T-helper 17 cell (primary cell): ENCODE results near the gene TXNDC11. TPM values are rescaled to one million over a fixed set of nuclear protein-coding genes. Genes with fewer than 3 reads are reported as not detected.

ENCODE experiments used
- ATAC-seq: fragments of 150-1000 bp; cut with Tn5 transposase; 2 replicates; pipeline ENCODE4 v1.10.0; 2021; ENCODE audit warnings: mild to moderate bottlenecking, moderate library complexity
- DNase-seq, 3 donors: peaks; one replicate each; pipeline versions ENCODE4 v3.0.0 to v3.0.0-alpha.2; 2020 to 2021
- H3K9me3 ChIP-seq: one replicate; pipeline ENCODE4 v1.7.0; 2013; ENCODE audit warnings: low read length, mild to moderate bottlenecking; ENCODE audit not compliant: control insufficient read depth, poor library complexity, severe bottlenecking
- H3K27ac Mint-ChIP-seq: one replicate; pipeline ENCODE4 v1.8.0; 2022; ENCODE audit warnings: mild to moderate bottlenecking, moderate library complexity, mixed read lengths
- H3K27me3 Mint-ChIP-seq: one replicate; pipeline ENCODE4 v1.8.0; 2022; ENCODE audit warnings: mixed read lengths
- H3K36me3 Mint-ChIP-seq: one replicate; pipeline ENCODE4 v1.8.0; 2022; ENCODE audit warnings: low read depth, mixed read lengths
- H3K4me1 Mint-ChIP-seq: one replicate; pipeline ENCODE4 v1.8.0; 2022; ENCODE audit warnings: mild to moderate bottlenecking, mixed read lengths
- H3K4me3 Mint-ChIP-seq: one replicate; pipeline ENCODE4 v1.8.0; 2022; ENCODE audit warnings: mild to moderate bottlenecking, moderate library complexity, mixed read lengths
- total RNA-seq, 4 donors: library from RNA in 2 of 4; stranded (reverse) in 2 of 4; gene quantifications; one replicate each; pipeline ENCODE4 v1.2.3 and lab custom pipeline; 2022 to 2026

The TXNDC11 gene
- total RNA-seq, 2 donors from 2014 or later = 87.5 to 103 TPM

- no peaks in the 10 kb centered on the region for H3K9me3 ChIP-seq
- DNase-seq = no peak
- peak overlapping the region; percentile 87 for H3K4me3 Mint-ChIP-seq
- no peaks in the 10 kb centered on the region for H3K36me3 Mint-ChIP-seq
- peak overlapping the region; percentile 98 for H3K27ac Mint-ChIP-seq
- no peak for ATAC-seq
- no peaks in the 10 kb centered on the region for H3K27me3 Mint-ChIP-seq
- H3K4me1 Mint-ChIP-seq = peaks cover 36% of the 10 kb centered on the region
Observed at GRCh38 chr16:11743308-11744074, 834 bp upstream of the TXNDC11 start.

GRCh38 chr16:11742093-11742535, 543 bp downstream of the TXNDC11 start:
- Mint-ChIP-seq H3K36me3 (peaks cover 3% of the 10 kb centered on the region), H3K27ac (peak overlapping the region; percentile 98), H3K4me1 (peaks cover 40% of the 10 kb centered on the region), H3K4me3 (peak overlapping the region; percentile 94), H3K27me3 (no peaks in the 10 kb centered on the region)
- no peaks in the 10 kb centered on the region for H3K9me3 ChIP-seq
- ATAC-seq (peak; percentile 42), DNase-seq (peak in 1 of 3 donors; percentile 33)

DNA sequence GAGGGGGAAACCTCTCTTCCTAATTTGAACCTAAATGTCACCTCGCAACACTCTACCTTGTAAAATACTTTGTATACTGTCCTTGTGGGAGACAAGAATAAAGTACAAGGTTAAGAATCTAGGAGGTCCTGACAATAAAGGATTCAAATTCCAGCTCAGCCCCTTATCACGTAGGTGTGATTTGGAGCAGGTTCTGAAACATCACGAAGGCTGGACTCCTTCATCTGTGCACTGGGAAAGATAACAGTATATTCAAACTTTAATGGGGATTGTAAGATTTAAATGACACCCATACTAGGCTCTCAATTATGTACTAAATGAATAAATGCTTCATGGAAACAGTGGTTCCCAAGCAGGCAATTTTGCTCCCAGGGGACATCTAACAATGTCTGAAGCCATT, 2.1 kb downstream of the TXNDC11 start:
- Mint-ChIP-seq H3K4me3 (peak overlapping the region; percentile 94), H3K27me3 (no peaks in the 10 kb centered on the region), H3K4me1 (peaks cover 43% of the 10 kb centered on the region), H3K27ac (peak overlapping the region; percentile 98), H3K36me3 (peaks cover 3% of the 10 kb centered on the region)
- DNase-seq = no peak
- ATAC-seq = no peak
- no peaks in the 10 kb centered on the region for H3K9me3 ChIP-seq

- DNase-seq (no peak), ATAC-seq (no peak)
- no peaks in the 10 kb centered on the region for H3K9me3 ChIP-seq
- H3K27me3 Mint-ChIP-seq = no peaks in the 10 kb centered on the region
- H3K4me3 Mint-ChIP-seq = peak overlapping the region; percentile 77
- peaks cover 46% of the 10 kb centered on the region for H3K4me1 Mint-ChIP-seq
- peak overlapping the region; percentile 98 for H3K27ac Mint-ChIP-seq
- peaks cover 6% of the 10 kb centered on the region for H3K36me3 Mint-ChIP-seq
Observed at GRCh38 chr16:11738742-11739544, 3.7 kb downstream of the TXNDC11 start.

DNA sequence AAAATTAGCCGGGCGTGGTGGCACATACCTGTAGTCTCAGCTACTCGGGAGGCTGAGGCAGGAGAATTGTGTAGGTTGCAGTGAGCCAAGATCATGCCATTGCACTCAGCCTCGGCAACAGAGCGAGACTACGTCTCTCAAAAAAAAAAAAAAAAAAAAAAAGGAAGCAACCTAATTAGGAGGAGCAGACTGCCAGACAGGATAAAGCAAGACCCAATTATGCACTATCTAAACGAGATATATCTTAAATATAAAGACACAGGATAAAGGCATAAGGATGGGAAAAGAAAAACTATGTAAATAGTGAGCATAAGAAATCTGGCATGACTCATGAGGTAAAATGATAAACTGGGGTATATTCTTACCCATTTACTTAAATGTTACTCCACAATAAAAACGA, 4.9 kb downstream of the TXNDC11 start:
- Mint-ChIP-seq H3K27ac (peak overlapping the region; percentile 98), H3K4me3 (peak overlapping the region; percentile 77), H3K36me3 (peaks cover 6% of the 10 kb centered on the region), H3K4me1 (peaks cover 46% of the 10 kb centered on the region), H3K27me3 (no peaks in the 10 kb centered on the region)
- H3K9me3 ChIP-seq = no peaks in the 10 kb centered on the region
- ATAC-seq (no peak), DNase-seq (no peak)

DNA sequence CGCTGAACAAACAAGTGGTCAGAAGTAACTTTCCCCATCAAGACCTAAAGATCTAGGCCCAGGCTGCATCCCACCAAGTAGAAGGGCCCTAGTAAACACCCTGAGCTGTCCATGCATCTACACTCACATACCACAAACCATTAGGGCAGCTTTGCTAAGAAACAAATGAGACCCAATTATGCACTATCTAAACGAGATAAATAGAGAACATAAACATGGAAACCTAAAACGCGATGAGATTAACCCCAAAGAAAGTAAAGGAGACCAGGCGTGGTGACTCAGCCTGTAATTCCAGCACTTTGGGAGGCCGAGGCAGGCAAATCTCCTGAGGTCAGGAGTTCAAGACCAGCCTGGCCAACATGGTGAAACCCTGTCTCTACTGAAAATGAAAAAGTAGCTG, 5.8 kb downstream of the TXNDC11 start:
- DNase-seq (no peak), ATAC-seq (no peak)
- no peak overlapping the region for H3K4me3 Mint-ChIP-seq
- H3K9me3 ChIP-seq = no peaks in the 10 kb centered on the region
- peak overlapping the region; percentile 75 for H3K27ac Mint-ChIP-seq
- peaks cover 6% of the 10 kb centered on the region for H3K36me3 Mint-ChIP-seq
- H3K27me3 Mint-ChIP-seq = no peaks in the 10 kb centered on the region
- H3K4me1 Mint-ChIP-seq = peaks cover 46% of the 10 kb centered on the region

DNA sequence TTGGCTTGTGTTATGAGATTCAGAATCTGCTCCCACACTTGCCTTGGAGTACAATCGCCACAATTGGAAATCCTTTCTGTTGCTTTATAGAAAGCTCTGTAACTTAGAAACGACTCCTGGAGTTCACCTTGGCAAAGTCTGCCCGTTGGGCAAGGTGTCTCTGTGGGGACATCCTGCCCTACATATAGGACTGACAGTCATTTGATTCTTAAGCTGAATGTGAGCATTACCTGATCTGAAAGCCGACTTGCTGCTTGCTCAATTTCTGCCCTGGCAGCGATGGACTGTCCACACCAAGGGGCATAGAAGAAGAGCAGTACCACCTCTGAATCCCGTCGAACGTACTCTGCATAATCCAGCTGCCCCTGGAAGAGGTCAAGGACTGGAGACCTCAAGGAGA, 6.9 kb downstream of the TXNDC11 start:
- H3K9me3 ChIP-seq = no peaks in the 10 kb centered on the region
- no peaks in the 10 kb centered on the region for H3K27me3 Mint-ChIP-seq
- ATAC-seq = no peak
- H3K4me1 Mint-ChIP-seq = peaks cover 43% of the 10 kb centered on the region
- DNase-seq = no peak
- H3K27ac Mint-ChIP-seq = no peak overlapping the region
- H3K36me3 Mint-ChIP-seq = peaks cover 6% of the 10 kb centered on the region
- H3K4me3 Mint-ChIP-seq = no peak overlapping the region

- DNase-seq (no peak), ATAC-seq (no peak)
- H3K27ac Mint-ChIP-seq = no peak overlapping the region
- H3K9me3 ChIP-seq = no peaks in the 10 kb centered on the region
- H3K4me3 Mint-ChIP-seq = no peak overlapping the region
- H3K4me1 Mint-ChIP-seq = peaks cover 37% of the 10 kb centered on the region
- H3K36me3 Mint-ChIP-seq = peaks cover 6% of the 10 kb centered on the region
- no peaks in the 10 kb centered on the region for H3K27me3 Mint-ChIP-seq
Observed at GRCh38 chr16:11734653-11735043, 8.0 kb downstream of the TXNDC11 start.

- H3K9me3 ChIP-seq = no peaks in the 10 kb centered on the region
- H3K36me3 Mint-ChIP-seq = peaks cover 6% of the 10 kb centered on the region
- H3K27ac Mint-ChIP-seq = no peak overlapping the region
- ATAC-seq = no peak
- no peak overlapping the region for H3K4me3 Mint-ChIP-seq
- H3K27me3 Mint-ChIP-seq = no peaks in the 10 kb centered on the region
- peaks cover 33% of the 10 kb centered on the region for H3K4me1 Mint-ChIP-seq
- no peak for DNase-seq
Observed at GRCh38 chr16:11734025-11734652, 8.5 kb downstream of the TXNDC11 start.

DNA sequence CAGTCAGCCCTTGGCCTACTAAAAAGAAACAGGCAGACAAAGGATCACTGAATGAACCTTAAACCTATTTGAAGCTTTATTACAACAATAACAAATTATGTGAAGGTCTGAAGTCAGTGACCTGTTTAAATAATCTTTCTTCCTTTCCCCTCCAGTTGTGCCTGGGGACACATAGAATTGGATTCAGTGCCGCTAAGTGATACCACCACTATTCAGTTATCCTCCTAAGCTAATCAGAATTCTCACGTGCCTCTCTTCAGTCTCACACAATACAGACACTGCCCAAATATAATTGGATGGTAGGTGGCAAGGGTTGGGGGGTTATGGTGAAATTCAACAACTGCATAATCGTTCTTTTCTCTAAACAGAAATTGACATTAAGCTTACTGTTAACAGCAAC, 11.4 kb downstream of the TXNDC11 start:
- ATAC-seq (no peak), DNase-seq (no peak)
- H3K27ac Mint-ChIP-seq = no peak overlapping the region
- H3K27me3 Mint-ChIP-seq = no peaks in the 10 kb centered on the region
- H3K36me3 Mint-ChIP-seq = peaks cover 3% of the 10 kb centered on the region
- H3K4me1 Mint-ChIP-seq = peaks cover 22% of the 10 kb centered on the region
- H3K9me3 ChIP-seq = no peaks in the 10 kb centered on the region
- H3K4me3 Mint-ChIP-seq = no peak overlapping the region

- Mint-ChIP-seq H3K4me3 (no peak overlapping the region), H3K36me3 (peaks cover 3% of the 10 kb centered on the region), H3K27me3 (no peaks in the 10 kb centered on the region), H3K4me1 (peaks cover 24% of the 10 kb centered on the region), H3K27ac (peak overlapping the region; percentile 84)
- no peak for DNase-seq
- ATAC-seq = no peak
- no peaks in the 10 kb centered on the region for H3K9me3 ChIP-seq
Observed at GRCh38 chr16:11729787-11730186, 12.9 kb downstream of the TXNDC11 start.

- H3K4me1 Mint-ChIP-seq = peaks cover 26% of the 10 kb centered on the region
- ATAC-seq (peak; percentile 21), DNase-seq (no peak)
- no peak overlapping the region for H3K27ac Mint-ChIP-seq
- no peak overlapping the region for H3K4me3 Mint-ChIP-seq
- H3K9me3 ChIP-seq = no peaks in the 10 kb centered on the region
- H3K36me3 Mint-ChIP-seq = no peaks in the 10 kb centered on the region
- no peaks in the 10 kb centered on the region for H3K27me3 Mint-ChIP-seq
Observed at GRCh38 chr16:11727796-11728543, 14.7 kb downstream of the TXNDC11 start.

DNA sequence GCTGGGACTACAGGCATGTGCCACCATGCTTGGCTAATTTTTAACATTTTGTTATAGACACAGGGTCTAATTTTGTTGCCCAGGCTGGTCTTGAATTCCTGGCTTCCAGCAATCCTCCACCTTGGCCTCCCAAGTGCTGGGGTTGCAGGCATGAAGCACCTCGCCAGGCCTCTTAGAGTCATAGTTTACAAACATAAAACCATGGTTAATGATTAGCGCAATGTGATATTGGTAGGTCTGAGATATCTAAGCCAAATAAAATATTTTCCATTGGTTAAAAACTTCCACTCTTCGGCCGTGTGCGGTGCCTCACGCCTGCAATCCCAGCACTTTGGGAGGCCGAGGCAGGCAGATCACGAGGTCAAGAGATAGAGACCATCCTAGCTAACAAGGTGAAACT, 16.6 kb downstream of the TXNDC11 start:
- no peak for ATAC-seq
- H3K36me3 Mint-ChIP-seq = peaks cover 4% of the 10 kb centered on the region
- H3K27ac Mint-ChIP-seq = peak overlapping the region; percentile 34
- peaks cover 27% of the 10 kb centered on the region for H3K4me1 Mint-ChIP-seq
- DNase-seq = no peak
- no peaks in the 10 kb centered on the region for H3K27me3 Mint-ChIP-seq
- no peaks in the 10 kb centered on the region for H3K9me3 ChIP-seq
- no peak overlapping the region for H3K4me3 Mint-ChIP-seq
